Fibroblast of mammary gland (primary cell): ENCODE results near the gene COG5.

ENCODE experiments used
- DNase-seq: peaks from one replicate; pipeline ENCODE4 v3.0.0-alpha.2; 2010; ENCODE audit warnings: low read depth
- H3K4me3 ChIP-seq: 2 replicates; pipeline ENCODE4 v1.5.1; 2011; ENCODE audit warnings: low read depth, mild to moderate bottlenecking, low read length, moderate library complexity; ENCODE audit not compliant: control insufficient read depth
- TF ChIP-seq, protein P1 (sequence below): conservative IDR thresholded peaks from 2 replicates; pipeline ENCODE4 v1.5.1; 2011; ENCODE audit warnings: low read depth, low read length, inconsistent platforms; ENCODE audit not compliant: control insufficient read depth, insufficient read depth

COG5 gene

DNA sequence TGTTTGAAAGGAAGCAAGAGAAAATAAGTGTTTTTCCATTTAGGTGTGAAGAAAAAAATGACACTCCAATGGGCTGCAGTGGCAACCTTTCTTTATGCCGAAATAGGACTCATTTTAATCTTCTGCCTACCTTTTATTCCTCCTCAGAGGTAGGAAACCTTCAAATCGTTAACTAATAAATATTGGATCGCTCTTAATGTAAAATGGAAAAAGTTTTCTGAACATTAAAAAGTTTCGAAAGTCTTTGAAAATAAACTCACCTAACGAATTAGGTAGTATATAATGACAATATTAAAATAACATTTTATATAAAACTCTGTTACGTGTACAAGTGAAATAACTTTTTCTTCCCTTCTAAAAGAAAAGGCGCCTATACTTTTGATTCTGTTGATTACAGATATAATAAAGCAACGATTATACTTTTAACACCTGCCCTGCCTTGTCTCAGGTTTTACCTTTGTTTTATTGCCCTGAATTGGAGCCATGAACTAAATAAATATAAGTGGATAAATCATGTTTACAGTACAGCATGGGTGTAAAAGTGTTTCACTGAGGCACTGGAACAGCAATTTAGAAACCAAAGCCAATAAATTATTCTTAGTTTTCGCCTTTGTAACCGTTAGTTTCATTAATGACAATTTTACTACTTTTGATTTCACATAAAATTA, 17.1 kb upstream of the COG5 start:
- no peak for DNase-seq
- TF ChIP-seq, protein P1, sequence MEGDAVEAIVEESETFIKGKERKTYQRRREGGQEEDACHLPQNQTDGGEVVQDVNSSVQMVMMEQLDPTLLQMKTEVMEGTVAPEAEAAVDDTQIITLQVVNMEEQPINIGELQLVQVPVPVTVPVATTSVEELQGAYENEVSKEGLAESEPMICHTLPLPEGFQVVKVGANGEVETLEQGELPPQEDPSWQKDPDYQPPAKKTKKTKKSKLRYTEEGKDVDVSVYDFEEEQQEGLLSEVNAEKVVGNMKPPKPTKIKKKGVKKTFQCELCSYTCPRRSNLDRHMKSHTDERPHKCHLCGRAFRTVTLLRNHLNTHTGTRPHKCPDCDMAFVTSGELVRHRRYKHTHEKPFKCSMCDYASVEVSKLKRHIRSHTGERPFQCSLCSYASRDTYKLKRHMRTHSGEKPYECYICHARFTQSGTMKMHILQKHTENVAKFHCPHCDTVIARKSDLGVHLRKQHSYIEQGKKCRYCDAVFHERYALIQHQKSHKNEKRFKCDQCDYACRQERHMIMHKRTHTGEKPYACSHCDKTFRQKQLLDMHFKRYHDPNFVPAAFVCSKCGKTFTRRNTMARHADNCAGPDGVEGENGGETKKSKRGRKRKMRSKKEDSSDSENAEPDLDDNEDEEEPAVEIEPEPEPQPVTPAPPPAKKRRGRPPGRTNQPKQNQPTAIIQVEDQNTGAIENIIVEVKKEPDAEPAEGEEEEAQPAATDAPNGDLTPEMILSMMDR: no peak
- H3K4me3 ChIP-seq: peak overlapping the region; percentile 72

DNA sequence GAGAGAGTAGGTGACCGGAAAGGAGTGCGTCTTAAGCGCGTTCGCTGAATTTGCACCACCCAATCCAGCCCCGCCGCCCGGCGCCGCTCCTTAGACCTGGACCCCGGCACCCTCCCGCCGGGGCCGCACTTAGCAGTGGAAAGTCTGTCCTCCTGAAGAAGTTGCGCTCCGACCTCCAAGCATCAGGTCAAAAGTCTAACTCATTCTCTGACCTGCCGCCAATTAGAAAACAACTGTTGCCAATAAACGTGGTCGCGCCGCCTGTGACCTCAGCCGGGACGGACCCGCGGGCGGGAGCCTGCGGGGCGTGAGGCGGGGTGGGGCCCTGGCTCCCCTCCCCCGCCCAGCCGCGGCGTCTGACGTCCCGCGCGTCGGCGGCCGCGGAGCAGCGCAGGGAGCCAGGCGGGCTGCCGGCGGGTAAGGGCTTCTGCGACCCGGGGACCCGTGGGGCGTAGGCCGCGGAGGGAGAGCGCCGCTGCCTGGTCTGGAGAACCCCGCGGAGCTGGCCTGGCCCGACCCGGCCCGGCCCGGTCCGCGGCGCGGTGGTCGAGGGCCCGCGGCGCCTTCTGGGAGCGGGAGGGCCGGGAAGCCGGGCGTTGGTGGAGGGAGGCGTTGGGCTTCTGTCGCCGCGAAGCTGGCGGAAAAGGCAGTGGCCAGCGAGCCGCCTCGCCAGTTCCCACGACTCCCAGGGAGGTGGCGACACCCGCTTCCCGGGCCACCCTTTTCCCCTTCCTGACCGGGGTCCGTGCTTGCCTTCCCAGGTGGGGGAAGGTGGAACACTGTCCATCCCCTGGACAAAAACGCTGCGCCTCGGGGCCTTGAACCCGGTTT, 16.4 kb upstream of the COG5 start, which contains the start of gene BCAP29:
Gene BCAP29, plus strand, starts transcription at position 362 of the 831 bp plus-strand sequence. CDS start 527 bp downstream, outside the sequence.
- DNase-seq: peak; percentile 66
- peak within 1 kb of the TSS; percentile 72 for H3K4me3 ChIP-seq
- TF ChIP-seq, protein P1: peak; percentile 4

DNA sequence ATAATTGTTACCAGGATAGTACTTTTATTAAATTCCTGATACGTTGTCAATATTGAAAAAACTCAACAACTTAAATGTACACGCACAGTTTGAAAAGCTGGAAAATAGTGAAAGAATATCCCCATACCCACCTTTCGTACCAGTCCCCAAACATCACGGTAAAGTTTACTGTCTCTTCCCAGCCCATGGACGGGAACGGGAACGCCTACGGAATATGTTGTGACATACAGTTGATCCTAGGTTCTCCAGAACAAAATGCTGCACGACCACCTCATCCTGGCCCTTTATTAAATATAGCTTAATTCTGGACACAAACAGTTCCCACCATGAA, 15.8 kb upstream of the COG5 start:
- TF ChIP-seq, protein P1: no peak
- DNase-seq: no peak
- H3K4me3 ChIP-seq: peak overlapping the region; percentile 72

DNA sequence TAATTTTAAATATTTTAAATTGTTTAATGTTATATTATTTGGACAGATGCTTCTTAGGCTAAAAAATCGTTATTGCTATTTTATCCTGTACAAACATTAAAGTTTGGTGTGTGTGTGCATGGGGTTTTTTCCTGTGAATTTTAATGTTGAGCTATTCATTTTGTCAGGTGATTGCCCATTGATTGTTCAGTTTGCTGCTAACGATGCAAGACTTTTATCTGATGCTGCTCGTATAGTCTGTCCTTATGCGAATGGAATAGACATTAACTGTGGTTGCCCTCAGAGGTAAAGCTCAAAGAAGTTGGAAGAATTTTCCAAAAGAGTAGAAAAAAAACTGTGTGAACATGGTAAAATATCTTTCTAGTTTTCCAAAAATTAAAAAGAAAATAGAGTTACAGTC, 9.8 kb upstream of the COG5 start:
- no peak overlapping the region for H3K4me3 ChIP-seq
- DNase-seq: no peak
- TF ChIP-seq, protein P1: no peak

DNA sequence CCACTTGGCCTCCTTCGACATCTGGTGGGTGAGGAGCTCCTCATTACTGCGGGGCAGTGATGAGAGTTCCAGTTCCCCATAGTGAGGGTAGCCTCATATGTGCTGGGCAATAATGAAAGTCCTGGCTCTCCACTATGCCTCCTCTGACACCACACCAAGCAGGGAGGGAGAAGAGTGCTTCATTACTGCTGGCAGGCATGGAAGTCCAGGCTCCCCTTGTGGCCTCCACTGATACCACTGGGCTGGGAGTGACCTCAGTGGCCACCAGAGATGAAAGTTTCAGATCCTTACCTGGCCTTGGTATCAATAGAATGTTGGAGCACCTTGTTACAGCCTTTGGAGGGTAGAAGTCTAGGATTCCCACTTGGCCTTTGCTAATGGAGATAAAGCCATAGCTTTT, 6.6 kb upstream of the COG5 start:
- TF ChIP-seq, protein P1: no peak
- no peak overlapping the region for H3K4me3 ChIP-seq

DNA sequence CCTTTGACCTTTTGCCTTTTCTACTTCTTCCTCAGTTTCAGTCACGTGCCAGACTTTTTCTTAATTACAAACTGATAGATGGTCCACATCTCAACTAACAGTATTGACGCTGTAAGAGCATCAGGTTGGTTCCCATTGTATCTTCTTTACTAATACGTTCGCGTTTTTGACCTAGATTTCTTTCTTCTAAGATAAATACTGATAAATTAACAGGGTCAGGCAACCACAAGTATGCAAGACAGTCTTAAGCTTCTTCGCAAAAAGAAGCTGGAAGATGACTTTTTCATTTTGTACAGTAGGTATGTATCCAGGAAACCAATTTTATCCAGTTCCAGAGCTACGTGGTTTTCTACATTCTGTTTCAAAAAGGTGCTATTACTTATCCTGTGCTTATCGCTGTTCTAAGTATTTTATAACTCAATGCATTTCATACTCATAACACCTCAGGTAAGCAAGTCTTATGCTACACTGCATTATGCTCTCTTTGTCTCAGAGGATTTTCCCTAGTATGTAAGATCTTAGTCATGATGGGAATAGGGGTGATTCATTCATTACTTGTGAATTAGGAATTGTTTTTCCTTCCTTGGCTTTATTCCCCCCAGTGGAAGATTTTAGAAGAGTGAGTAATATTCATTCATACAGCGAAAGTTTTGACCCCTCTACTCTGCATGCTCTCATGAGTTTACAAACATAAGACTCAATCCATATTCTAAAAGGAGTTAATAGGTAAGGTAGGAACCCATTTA, 1.0 kb upstream of the COG5 start:
- TF ChIP-seq, protein P1: peak; percentile 5
- peak overlapping the region; percentile 89 for H3K4me3 ChIP-seq
- peak; percentile 93 for DNase-seq

More for the DNA sequence above, 6.6 kb upstream of the COG5 start:
- no peak for DNase-seq
